ENCODE results near the gene BIRC6.

The BIRC6 gene

GRCh38 chr2:32372519-32373182 lies 15.8 kb downstream of the BIRC6 start:
- DNase-seq (ENCODE audit: low read depth in 2 of 2), result no peak

- DNase-seq (ENCODE audit: low read depth in 2 of 2), result no peak
These were observed 18.5 kb downstream of the BIRC6 start for GRCh38 chr2:32375228-32375892.

- DNase-seq (ENCODE audit: low read depth in 2 of 2), result no peak
These were observed 19.9 kb downstream of the BIRC6 start for GRCh38 chr2:32376756-32377155.

DNA sequence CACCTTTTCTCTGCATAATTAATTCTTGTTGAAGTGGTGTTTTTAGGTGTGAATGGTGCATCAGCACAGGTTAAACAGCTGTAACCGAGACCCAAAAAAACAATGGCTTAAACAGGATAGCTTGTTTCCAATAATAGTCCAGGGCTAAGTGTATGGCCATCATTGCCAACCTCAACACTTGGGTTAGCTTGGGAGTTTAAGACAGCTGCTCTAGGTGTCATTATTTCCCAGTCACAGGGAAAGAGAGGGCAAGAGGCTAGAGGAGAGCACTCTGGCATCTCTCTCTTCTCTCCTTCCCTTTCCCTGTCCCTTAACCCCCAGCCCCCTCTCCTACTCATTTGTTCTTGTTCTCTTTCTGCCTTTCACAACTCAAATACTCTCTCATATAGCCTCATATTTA lies 21.1 kb downstream of the BIRC6 start:
- no peak for DNase-seq (ENCODE audit: low read depth in 2 of 2)

- no peak for DNase-seq (ENCODE audit: low read depth in 2 of 2)
These were observed 22.5 kb downstream of the BIRC6 start for GRCh38 chr2:32379352-32379751.

GRCh38 chr2:32383858-32384257 lies 27.0 kb downstream of the BIRC6 start:
- no peak for DNase-seq (ENCODE audit: low read depth in 2 of 2)

DNA sequence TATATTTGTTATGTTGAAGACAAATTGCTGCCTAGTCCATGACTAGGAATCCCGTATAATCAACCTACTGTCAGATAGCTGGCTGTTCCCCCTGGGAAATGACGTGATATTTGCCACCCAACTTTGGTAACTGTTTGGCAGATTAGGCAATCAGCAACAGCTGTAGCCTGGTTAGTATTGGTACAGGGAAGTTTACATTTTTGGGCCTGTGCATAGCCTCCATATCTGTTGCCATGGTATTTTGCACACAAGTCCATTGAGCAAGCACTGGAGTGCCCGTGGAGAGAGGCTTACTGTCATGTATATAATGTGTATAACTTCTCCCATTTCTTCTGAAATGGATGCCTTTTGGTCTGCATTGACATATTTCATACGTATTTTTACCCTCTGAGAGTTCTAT lies 27.7 kb downstream of the BIRC6 start:
- DNase-seq (ENCODE audit: low read depth in 2 of 2), result no peak

GRCh38 chr2:32386739-32387138 lies 29.9 kb downstream of the BIRC6 start:
- no peak for DNase-seq (ENCODE audit: low read depth in 2 of 2)

GRCh38 chr2:32399221-32399620 lies 42.4 kb downstream of the BIRC6 start:
- DNase-seq (ENCODE audit: low read depth in 2 of 2), result no peak

GRCh38 chr2:32402091-32402490 lies 45.3 kb downstream of the BIRC6 start:
- no peak for DNase-seq (ENCODE audit: low read depth in 2 of 2)

GRCh38 chr2:32403782-32404181 lies 47.0 kb downstream of the BIRC6 start:
- no peak for DNase-seq (ENCODE audit: low read depth in 2 of 2)

DNA sequence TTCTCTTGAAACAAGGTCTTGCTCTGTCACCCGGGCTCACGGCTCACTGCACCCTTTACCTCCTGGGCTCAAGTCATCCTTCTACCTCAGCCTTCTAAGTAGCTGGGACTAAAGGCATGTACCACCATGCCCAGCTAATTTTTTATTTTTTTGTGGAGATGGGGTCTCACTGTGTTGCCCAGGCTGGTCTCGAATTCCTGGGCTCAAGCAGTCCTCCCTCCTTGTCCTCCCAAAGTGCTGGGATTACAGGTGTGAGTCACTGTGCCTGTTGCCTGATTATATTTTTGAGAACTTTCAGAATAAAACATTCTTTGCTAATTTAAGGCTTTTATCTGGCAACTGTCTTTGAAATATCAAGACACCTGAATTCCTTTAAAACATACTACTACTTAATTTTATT lies 47.9 kb downstream of the BIRC6 start:
- no peak for DNase-seq (ENCODE audit: low read depth in 2 of 2)

- DNase-seq (ENCODE audit: low read depth in 2 of 2), result no peak
These were observed 59.7 kb downstream of the BIRC6 start for GRCh38 chr2:32416519-32416918.

- DNase-seq (ENCODE audit: low read depth in 2 of 2), result no peak
These were observed 60.8 kb downstream of the BIRC6 start for GRCh38 chr2:32417659-32418058.

- DNase-seq (ENCODE audit: low read depth in 2 of 2), result peak; percentile 15 to 18
These were observed 62.0 kb downstream of the BIRC6 start for GRCh38 chr2:32418778-32419177.

- DNase-seq (ENCODE audit: low read depth in 2 of 2), result no peak
These were observed 65.3 kb downstream of the BIRC6 start for GRCh38 chr2:32422133-32422532.

- DNase-seq (ENCODE audit: low read depth in 2 of 2), result no peak
These were observed 66.7 kb downstream of the BIRC6 start for GRCh38 chr2:32423536-32423935.

GRCh38 chr2:32424739-32425138 lies 67.9 kb downstream of the BIRC6 start:
- no peak for DNase-seq (ENCODE audit: low read depth in 2 of 2)

DNA sequence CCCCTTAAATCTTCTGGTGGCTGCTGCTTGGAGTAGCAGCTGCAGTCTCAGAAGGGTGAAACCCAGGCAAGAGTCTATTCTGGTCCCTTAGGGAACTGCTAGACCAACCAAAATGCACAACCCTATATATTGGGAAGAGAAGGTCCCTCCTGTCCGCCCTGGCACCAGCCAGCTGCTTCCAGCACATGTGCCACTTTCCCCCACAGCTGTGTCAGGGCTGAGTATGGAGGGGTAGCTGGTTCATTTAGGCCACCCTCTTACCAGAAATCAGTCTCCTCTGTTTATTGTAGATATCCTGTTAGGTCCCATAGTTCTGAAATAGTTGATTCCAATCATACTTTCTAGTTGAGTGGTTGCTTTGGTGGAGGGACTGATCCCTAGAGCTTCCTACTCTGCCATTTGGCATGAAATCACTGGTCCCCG lies 68.9 kb downstream of the BIRC6 start:
- DNase-seq (ENCODE audit: low read depth in 2 of 2), result peak; percentile 24 to 40

DNA sequence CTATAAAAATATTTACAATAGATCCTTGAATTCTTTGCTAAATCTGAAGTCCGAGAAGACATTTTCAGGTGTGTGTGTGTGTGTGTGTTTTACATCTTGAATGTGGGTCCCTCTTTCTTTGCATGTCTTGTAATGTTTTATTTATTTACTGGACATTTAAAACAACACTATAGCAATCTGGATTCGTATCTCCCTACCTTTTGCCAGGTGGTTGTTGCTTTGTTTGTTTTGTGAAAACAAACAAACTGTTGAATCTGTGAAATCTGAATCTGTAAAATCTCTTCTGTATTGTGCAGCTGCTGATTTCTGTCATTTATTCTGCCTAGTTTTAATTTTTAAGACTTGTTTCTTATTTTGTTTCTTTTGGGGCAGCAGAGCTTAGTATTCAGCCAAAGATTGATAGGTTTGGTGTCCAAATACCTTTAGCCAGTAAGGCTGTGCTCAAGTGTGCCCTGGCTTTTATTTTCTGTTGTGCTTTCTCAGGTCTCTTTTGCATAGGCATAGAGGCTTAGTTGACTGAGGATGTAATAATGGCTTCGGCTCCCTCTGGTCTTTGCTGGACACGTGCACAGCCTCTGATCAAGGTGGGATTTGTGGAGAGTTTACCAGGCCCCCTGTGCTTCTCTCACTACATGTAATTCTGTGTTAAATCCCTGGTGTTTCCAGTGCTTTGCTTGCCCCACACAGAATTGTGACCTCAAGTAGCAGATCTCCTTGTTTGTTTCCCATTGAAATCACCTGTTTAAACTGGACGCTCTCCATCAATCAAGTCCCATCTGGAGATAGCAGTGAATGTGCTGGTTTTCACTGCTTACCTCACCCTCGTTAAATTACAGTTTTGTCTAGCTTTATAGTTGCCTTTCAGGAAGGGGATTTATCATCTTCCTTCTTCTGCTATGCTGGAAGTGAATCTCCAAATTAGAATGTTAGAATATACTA lies 71.1 kb downstream of the BIRC6 start:
- no peak for DNase-seq (ENCODE audit: low read depth in 2 of 2)

DNA sequence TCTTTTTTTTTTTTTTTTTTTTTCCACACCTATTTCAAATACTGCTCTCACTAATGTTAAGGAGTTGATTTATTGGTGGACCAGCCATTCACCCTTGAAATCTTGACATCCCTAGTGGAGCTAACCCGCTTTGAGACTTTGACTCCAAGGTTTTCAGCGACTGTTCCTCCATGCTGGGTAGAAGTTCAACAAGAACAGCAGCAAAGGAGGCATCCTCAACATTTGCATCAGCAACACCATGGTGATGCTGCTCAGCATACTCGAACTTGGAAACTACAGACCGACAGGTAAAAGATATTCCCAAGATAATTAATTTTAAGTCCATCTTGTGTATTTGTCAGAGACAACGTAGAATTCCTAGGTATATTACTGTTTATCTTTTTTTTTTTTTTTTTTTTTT lies 74.0 kb downstream of the BIRC6 start:
- no peak for DNase-seq (ENCODE audit: low read depth in 2 of 2)

GRCh38 chr2:32436150-32436549 lies 79.3 kb downstream of the BIRC6 start:
- no peak for DNase-seq (ENCODE audit: low read depth in 2 of 2)
